GM12878 (cell line): ENCODE data around the gene GK.

ENCODE experiments used
- FOXK2 ChIP-seq: fragments of 450-650 bp; IDR thresholded peaks from 2 replicates; pipeline ENCODE4 v1.6.1; 2017; ENCODE audit warnings: mild to moderate bottlenecking, moderate library complexity
- PRDM15 ChIP-seq: fragments of 450-650 bp; formaldehyde crosslinking; IDR thresholded peaks from 2 replicates; pipeline ENCODE4 v1.4.0; 2020; ENCODE audit warnings: mild to moderate bottlenecking, moderate library complexity

GRCh38 chrX:30665471-30665870, 12.2 kb downstream of the GK start:
- TF ChIP-seq PRDM15, result no peak
- TF ChIP-seq FOXK2, result no peak
